ENCODE results near the gene KYAT1.
"Not testable (repeated sequence)": the region's sequence is repeated elsewhere in the genome, so short reads cannot be mapped to it uniquely, and the experiment has no call there.

The KYAT1 gene

GRCh38 chr9:128886211-128886891 lies 4.6 kb upstream of the KYAT1 start:
- no peak for DNase-seq (ENCODE audit: extremely low read depth in 1 of 2, low read depth in 1 of 2)

GRCh38 chr9:128885798-128886197 lies 4.0 kb upstream of the KYAT1 start:
- no peak for DNase-seq (ENCODE audit: extremely low read depth in 1 of 2, low read depth in 1 of 2)

GRCh38 chr9:128885376-128885775 lies 3.6 kb upstream of the KYAT1 start:
- DNase-seq (ENCODE audit: extremely low read depth in 1 of 2, low read depth in 1 of 2): no peak

- DNase-seq (ENCODE audit: extremely low read depth in 1 of 2, low read depth in 1 of 2): no peak
Measured at GRCh38 chr9:128884164-128884563, 2.4 kb upstream of the KYAT1 start.

GRCh38 chr9:128882677-128883603 lies 1.2 kb upstream of the KYAT1 start:
- no peak for DNase-seq (ENCODE audit: extremely low read depth in 1 of 2, low read depth in 1 of 2)

- no peak for DNase-seq (ENCODE audit: extremely low read depth in 1 of 2, low read depth in 1 of 2)
Measured at GRCh38 chr9:128877852-128878251, 3.9 kb downstream of the KYAT1 start.

- not testable (repeated sequence) for DNase-seq (ENCODE audit: extremely low read depth in 1 of 2, low read depth in 1 of 2)
Measured at GRCh38 chr9:128870941-128871265, 10.8 kb downstream of the KYAT1 start.

GRCh38 chr9:128870128-128870940 lies 11.4 kb downstream of the KYAT1 start:
- DNase-seq (ENCODE audit: extremely low read depth in 1 of 2, low read depth in 1 of 2): no peak

- DNase-seq (ENCODE audit: extremely low read depth in 1 of 2, low read depth in 1 of 2): peak; percentile 56 to 69
Measured at GRCh38 chr9:128863647-128864046, 18.1 kb downstream of the KYAT1 start.

- DNase-seq (ENCODE audit: extremely low read depth in 1 of 2, low read depth in 1 of 2): no peak
Measured at GRCh38 chr9:128862401-128862851, 19.3 kb downstream of the KYAT1 start.

- DNase-seq (ENCODE audit: extremely low read depth in 1 of 2, low read depth in 1 of 2): no peak
Measured at GRCh38 chr9:128861501-128861900, 20.2 kb downstream of the KYAT1 start.

- no peak for DNase-seq (ENCODE audit: extremely low read depth in 1 of 2, low read depth in 1 of 2)
Measured at GRCh38 chr9:128860937-128861336, 20.8 kb downstream of the KYAT1 start.

GRCh38 chr9:128858476-128858875 lies 23.3 kb downstream of the KYAT1 start:
- not testable (repeated sequence) for DNase-seq (ENCODE audit: extremely low read depth in 1 of 2, low read depth in 1 of 2)

GRCh38 chr9:128854454-128854853 lies 27.3 kb downstream of the KYAT1 start:
- not testable (repeated sequence) for DNase-seq (ENCODE audit: extremely low read depth in 1 of 2, low read depth in 1 of 2)

GRCh38 chr9:128852646-128853045 lies 29.1 kb downstream of the KYAT1 start:
- not testable (repeated sequence) for DNase-seq (ENCODE audit: extremely low read depth in 1 of 2, low read depth in 1 of 2)

- DNase-seq (ENCODE audit: extremely low read depth in 1 of 2, low read depth in 1 of 2): not testable (repeated sequence)
Measured at GRCh38 chr9:128851779-128852600, 29.8 kb downstream of the KYAT1 start.

GRCh38 chr9:128851024-128851423 lies 30.7 kb downstream of the KYAT1 start:
- not testable (repeated sequence) for DNase-seq (ENCODE audit: extremely low read depth in 1 of 2, low read depth in 1 of 2)

- no peak for DNase-seq (ENCODE audit: extremely low read depth in 1 of 2, low read depth in 1 of 2)
Measured at GRCh38 chr9:128847803-128848202, 33.9 kb downstream of the KYAT1 start.

- DNase-seq (ENCODE audit: extremely low read depth in 1 of 2, low read depth in 1 of 2): no peak
Measured at GRCh38 chr9:128846680-128847030, 35.1 kb downstream of the KYAT1 start.

GRCh38 chr9:128845186-128845931 lies 36.4 kb downstream of the KYAT1 start:
- no peak for DNase-seq (ENCODE audit: extremely low read depth in 1 of 2, low read depth in 1 of 2)
